Choroid plexus epithelial cell (primary cell): Measurements from ENCODE around the gene SPAG7.
A peak's percentile ranks its signal among the peaks of the same experiment; 100 is the strongest.

ENCODE experiments used
- DNase-seq: peaks from one replicate; pipeline ENCODE4 v3.0.0-alpha.2; 2010; ENCODE audit warnings: low read depth
- H3K4me3 ChIP-seq: 2 replicates; pipeline ENCODE4 v1.5.1; 2011; ENCODE audit warnings: low read depth, mild to moderate bottlenecking, control low read depth, low read length, moderate library complexity
- CTCF ChIP-seq: conservative IDR thresholded peaks from 2 replicates; pipeline ENCODE4 v1.5.1; 2011; ENCODE audit warnings: low read depth, mild to moderate bottlenecking, control low read depth, inconsistent platforms, low read length, moderate library complexity

SPAG7 gene

GRCh38 chr17:4999430-5000093, 31.9 kb upstream of the SPAG7 start:
- no peak for DNase-seq
- peak overlapping the region; percentile 82 for H3K4me3 ChIP-seq
- TF ChIP-seq CTCF = no peak

GRCh38 chr17:4998732-4999429, 31.3 kb upstream of the SPAG7 start:
- TF ChIP-seq CTCF = no peak
- DNase-seq = no peak
- H3K4me3 ChIP-seq = peak overlapping the region; percentile 82

GRCh38 chr17:4998027-4998731, 30.6 kb upstream of the SPAG7 start:
- DNase-seq = peak; percentile 45
- peak overlapping the region; percentile 82 for H3K4me3 ChIP-seq
- TF ChIP-seq CTCF = no peak

- H3K4me3 ChIP-seq = peak within 1 kb of the TSS; percentile 82
- DNase-seq = peak; percentile 88
- TF ChIP-seq CTCF = no peak
Observed at GRCh38 chr17:4997302-4998026, 29.8 kb upstream of the SPAG7 start, which contains the start of the genes INCA1 and KIF1C. TSS of gene INCA1 (minus strand) at chr17:4997522. CDS start at chr17:4994437, 3,085 bp downstream. TSS of gene KIF1C (plus strand) at chr17:4997950. CDS start at chr17:5000247, 2,297 bp downstream.

GRCh38 chr17:4994081-4994595, 26.5 kb upstream of the SPAG7 start:
- H3K4me3 ChIP-seq = no peak overlapping the region
- DNase-seq = no peak
- TF ChIP-seq CTCF = no peak

- TF ChIP-seq CTCF = no peak
- peak; percentile 46 for DNase-seq
- H3K4me3 ChIP-seq = peak overlapping the region; percentile 87
Observed at GRCh38 chr17:4987767-4988567, 20.4 kb upstream of the SPAG7 start.
